GM11168 (cell line): ENCODE data around the gene APBB1.

Source experiments
- in situ Hi-C: fragments of 300-500 bp; cut with MboI; formaldehyde crosslinking; loops from one replicate; pipeline ENCODE4 v1.12.0; 2022; ENCODE audit warnings: low sequenced_read_pairs; ENCODE audit not compliant: unreplicated experiment

The APBB1 gene

DNA sequence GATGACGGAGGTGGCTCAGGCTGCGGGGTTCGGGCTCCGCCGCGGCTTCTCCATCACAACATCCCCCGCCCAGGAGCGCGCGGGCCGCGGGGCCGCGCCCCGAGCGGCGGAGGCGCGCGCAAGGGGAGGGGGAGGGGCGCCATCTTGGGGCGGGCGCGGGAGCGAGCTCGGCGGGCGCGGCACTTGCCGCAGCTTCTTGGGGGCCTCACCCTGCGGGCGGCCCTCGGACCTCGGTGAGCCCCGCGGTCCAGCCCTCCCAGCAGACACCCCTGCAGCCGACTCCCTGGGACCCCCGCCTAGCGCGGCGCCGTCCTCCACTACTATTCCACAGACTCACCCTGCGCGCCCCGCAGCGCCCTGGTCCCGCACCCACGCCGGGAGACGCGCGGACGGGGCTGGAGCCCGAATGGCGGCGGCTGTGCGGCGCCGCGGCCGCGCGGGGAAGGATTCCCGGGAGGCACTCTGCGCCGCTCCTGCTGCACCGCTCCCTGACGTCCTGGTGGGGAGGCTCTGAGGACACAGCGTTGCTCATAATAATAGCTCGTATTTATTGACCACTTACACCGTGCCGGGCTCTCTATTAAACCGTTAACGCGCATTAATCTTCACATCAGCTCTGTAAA, at the start of gene APBB1:
Gene APBB1, minus strand, starts transcription at position 86 of the 623 bp plus-strand sequence. CDS start 7,747 bp downstream, outside the sequence.
- in situ Hi-C loops = no loop called here

- in situ Hi-C loops = no loop called here
These were observed 40.2 kb upstream of the APBB1 start for GRCh38 chr11:6459099-6459450.

- in situ Hi-C loops = no loop called here
These were observed 39.6 kb upstream of the APBB1 start for GRCh38 chr11:6458352-6459098.

DNA sequence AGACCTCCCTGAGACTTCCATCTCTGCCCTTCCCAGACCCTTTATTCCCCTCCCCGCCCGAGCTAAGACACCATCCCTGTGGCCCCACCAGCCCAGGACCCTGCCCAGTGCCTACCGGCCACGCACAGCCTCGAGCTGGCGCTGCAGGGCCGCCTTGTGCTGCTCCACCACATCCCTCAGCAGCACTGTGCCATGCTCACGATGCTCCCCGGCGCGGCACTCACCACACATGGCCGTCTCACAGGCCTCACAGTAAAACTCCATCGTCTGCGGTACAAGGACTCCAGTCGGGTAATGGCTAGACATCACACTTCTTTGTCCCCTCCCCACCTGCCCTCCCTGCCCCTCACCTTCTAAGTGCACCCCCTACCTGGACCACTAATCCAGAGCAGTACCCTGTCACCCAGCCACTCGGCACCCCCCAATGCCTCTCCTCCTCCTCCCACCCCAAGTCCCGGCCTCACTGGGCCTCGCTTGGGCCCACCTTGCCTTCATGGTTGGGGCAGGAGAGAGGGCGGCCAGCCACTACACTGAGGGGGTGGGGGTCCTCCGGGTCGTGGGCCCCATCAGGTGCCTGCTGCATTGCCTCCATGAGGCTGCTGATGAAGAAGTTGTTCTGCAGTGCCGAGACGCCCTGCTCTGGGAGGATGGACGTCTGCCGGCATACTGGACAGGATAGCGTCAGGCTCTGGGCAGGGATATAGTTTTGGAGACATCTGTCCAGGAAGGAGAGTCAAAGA, 38.9 kb upstream of the APBB1 start:
- in situ Hi-C loops = no loop called here

DNA sequence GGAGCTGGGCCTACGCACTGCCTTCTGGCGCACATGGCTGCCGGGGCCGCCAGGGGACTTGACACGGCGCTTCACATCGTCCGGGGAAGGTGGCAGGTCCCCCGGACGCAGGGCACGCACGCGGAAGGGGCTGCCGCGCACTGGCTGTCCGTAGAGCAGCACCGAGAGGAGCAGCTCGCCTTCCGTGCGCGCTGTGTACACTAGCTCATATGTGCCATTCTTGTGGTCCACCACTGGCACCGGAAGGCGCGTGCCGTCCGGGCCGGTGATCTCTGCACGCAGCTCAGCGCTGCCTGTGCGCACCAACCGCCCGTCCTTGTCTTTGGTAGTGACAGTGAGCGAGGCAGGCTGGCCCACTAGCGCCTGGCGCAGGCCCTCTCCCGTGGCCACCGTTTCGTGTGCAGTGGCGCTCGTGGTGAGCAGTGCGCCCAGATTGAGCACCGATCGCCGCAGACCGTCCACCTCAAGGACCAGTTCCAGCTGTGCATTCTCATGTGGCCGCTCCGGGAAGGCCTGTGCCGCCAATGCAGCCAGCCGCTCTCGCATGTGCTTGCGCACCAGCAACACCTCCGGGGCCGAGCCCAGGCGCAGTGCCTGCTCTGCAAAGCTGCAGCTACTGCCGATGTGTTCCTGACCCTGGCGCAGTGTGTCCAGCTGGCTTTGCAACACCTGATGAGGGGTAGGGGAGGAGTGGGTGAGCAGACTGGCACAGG, 37.6 kb upstream of the APBB1 start:
- in situ Hi-C loops = no loop called here

GRCh38 chr11:6455070-6455469, 36.2 kb upstream of the APBB1 start:
- in situ Hi-C loops = no loop called here

- in situ Hi-C loops = no loop called here
These were observed 34.3 kb upstream of the APBB1 start for GRCh38 chr11:6453152-6453551.

- in situ Hi-C loops = no loop called here
These were observed 33.3 kb upstream of the APBB1 start for GRCh38 chr11:6452219-6452618.

- in situ Hi-C loops = no loop called here
These were observed 29.7 kb upstream of the APBB1 start for GRCh38 chr11:6448574-6448973.

DNA sequence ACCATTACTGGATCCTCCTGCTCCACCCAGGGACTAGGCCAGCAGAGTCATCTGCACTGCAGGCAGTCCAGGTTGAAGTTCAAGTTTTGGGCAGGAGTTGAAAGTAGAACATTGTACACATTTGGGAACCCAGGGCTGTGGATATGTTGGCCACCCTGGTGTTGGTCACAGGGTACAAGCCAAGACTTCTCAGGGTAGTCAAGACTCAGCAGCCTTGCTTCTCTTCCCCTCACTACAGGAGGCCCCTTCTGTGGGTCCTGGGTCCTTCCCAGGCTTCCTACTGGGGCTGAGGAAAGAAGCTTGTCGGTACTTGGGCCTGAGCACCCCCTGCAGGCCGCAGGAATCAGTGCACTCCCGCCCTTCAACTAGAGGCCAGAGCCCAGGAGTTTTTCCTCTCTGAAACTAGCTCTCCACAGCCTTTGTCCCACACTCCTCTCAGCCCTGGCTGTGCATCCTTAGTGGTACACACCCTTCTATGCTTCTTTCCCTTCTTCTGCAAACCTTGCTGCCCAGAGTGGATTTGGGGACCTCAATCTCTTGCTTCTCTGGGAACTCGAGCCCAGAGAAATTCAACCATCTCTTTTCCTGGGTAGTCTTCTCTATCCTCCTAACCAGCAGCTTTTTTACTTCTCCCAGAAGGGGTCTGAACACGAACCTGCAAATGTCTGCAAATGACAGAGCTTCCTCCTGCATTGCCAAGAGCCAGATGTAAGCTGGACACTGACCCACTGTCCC, 24.5 kb upstream of the APBB1 start:
- in situ Hi-C loops = loop anchor here (5.0 kb wide), 1 partner anchor 61 kb away; no protein-coding TSS in a partner anchor

DNA sequence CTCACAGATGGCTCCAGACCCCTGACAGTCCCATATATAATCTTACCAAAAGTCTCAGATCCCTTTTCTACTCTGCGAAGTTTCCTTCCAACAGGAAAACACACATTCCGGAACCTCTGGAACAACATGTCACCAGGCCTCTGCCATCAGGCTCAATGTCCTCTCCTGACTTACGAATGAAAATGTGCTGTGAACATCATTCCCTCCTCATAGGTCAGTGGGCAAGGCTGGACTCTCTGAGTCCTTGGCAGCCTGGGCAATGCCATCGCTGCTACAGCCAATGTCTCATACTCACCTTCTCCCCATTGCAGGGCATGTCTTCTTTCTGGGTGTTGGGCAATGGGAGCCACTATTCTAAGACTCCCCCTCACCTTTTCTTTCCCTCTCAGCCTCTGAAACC, 23.5 kb upstream of the APBB1 start:
- in situ Hi-C loops = loop anchor here (5.0 kb wide), 1 partner anchor 60 kb away; no protein-coding TSS in a partner anchor

- in situ Hi-C loops = loop anchor here (5.0 kb wide), 1 partner anchor 59 kb away; no protein-coding TSS in a partner anchor
These were observed 22.0 kb upstream of the APBB1 start, which contains the start of gene HPX for GRCh38 chr11:6440906-6441358. HPX (minus strand) TSS chr11:6440987; CDS start chr11:6440963, 24 bp downstream.

DNA sequence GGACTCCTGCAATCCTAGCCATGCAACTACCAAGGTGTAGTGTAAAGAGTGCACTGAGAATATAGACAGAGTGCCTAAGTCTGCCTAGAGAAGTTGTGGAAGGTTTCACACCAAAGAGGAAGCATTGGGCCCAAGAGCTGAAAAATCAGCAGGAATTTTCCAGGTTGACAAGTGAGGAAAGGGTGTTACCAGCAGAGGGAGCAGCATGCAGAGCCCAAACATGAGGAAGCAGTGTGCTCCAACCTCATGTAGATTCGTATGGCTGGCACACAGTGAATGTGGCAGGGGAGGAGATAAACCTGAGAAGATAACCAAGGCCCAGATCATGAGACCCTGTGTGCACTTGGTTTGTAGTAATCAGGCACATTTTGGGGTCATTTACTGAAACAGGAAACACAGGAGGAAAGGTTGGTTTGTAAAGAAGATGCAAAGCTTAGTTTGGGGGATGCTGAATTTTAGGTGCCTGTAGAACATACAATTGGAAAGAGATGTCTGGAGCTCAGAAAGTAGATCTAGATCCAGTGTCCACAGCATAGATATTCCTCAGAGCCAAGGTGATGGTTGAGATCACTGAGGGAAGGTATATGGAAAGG, 20.2 kb upstream of the APBB1 start:
- in situ Hi-C loops = no loop called here

GRCh38 chr11:6437993-6438392, 19.1 kb upstream of the APBB1 start:
- in situ Hi-C loops = no loop called here

- in situ Hi-C loops = no loop called here
These were observed 18.5 kb upstream of the APBB1 start for GRCh38 chr11:6437423-6437822.

DNA sequence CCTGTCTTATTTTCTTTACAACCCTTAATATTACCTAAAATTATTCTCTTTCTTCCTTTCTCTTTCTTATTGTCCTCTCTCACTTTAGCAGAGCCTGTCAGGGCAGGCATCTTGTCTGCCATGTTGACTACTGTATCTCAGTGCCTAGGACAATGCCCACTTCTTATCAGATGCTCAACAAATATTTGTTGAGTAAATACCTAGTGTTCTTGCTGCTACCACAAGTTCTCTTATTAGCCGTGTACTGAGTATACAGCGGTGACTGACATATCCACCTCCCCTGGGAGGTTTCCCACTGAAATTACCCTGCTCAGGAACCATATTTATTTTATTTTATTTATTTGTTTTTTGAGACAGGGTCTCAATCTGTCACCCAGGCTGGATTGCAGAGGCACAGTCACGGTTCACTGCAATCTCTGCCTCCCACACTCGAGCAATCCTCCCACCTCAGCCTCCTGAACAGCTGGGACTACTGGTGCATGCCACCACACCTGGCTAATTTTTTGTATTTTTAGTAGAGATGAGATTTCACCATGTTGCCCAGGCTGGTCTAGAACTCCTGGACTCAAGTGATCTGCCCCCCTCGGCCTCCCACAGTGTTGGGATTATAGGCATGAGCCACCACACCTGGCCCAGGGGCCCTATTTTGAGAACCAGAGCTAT, 15.2 kb upstream of the APBB1 start:
- in situ Hi-C loops = no loop called here

DNA sequence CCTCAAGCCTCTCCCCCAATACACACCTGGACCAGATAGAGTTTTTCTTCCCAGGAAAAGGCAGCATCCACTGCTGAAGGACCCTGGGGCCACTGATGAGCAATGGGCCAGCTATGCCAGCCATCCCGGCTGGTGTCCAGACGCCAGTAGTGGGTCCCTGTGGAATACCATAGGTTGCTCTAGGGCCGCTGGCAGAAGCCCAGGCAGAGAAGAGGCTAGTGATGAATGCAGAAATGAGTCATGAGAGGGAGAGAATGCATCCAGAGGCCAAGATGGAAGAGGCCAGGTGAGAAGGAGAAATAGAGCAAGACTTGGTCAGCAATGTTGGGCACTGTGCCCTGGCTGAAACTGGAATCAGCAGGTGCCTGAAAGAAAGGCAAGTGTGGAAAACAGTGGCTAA, 13.0 kb upstream of the APBB1 start:
- in situ Hi-C loops = no loop called here

DNA sequence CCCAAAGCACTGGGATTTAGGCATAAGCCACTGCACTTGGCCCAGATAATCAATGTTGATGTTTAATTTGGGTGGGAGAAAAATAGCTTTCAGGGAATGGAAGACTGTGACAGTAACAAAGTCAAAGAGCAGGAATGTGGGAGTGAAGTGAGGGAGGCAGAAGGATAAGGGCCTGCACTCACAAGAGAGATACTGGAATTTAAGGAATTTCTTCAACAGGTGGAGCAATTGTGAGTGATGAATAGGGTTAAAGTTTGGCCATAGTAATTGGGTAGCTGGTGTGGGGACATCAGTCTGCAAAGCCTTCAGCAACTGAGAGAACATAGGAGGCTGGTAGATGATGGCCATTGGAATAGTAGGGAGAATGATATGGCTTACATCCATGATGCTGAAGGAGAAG, 8.6 kb upstream of the APBB1 start:
- in situ Hi-C loops = no loop called here

GRCh38 chr11:6420677-6421076, 1.8 kb upstream of the APBB1 start:
- in situ Hi-C loops = no loop called here
